Spinal cord (tissue), 10 donors: ENCODE measurements around the gene CNDP2. TPM values are rescaled to one million over a fixed set of nuclear protein-coding genes. Genes with fewer than 3 reads are reported as not detected.
"Not testable (repeated sequence)": the region's sequence is repeated elsewhere in the genome, so short reads cannot be mapped to it uniquely, and the experiment has no call there.

Experiments
- DNase-seq, 6 donors: peaks; one replicate each; pipeline versions ENCODE4 v3.0.0 to v3.0.0-alpha.2; 2013 to 2015; ENCODE audit warnings: low spot score in 6 of 6, low read depth in 4 of 6
- H3K27ac ChIP-seq: one replicate; pipeline ENCODE4 v1.5.1; 2013; ENCODE audit warnings: low read depth, low read length, control low read depth
- H3K27me3 ChIP-seq: one replicate; pipeline ENCODE4 v1.6.1; 2013; ENCODE audit warnings: low read length; ENCODE audit not compliant: control insufficient read depth, insufficient read depth
- H3K36me3 ChIP-seq: one replicate; pipeline ENCODE4 v1.6.1; 2013; ENCODE audit warnings: low read length; ENCODE audit not compliant: control insufficient read depth, insufficient read depth
- H3K4me1 ChIP-seq: one replicate; pipeline ENCODE4 v1.6.1; 2013; ENCODE audit warnings: low read length; ENCODE audit not compliant: control insufficient read depth, insufficient read depth
- H3K4me3 ChIP-seq: one replicate; pipeline ENCODE4 v1.5.1; 2013; ENCODE audit warnings: low read depth, low read length, control low read depth
- H3K9me3 ChIP-seq: one replicate; pipeline ENCODE4 v1.6.1; 2013; ENCODE audit warnings: low read length; ENCODE audit not compliant: control insufficient read depth, insufficient read depth
- WGBS: methylation state at CpG from one replicate; pipeline ENCODE4 v1.1.5; 2013; ENCODE audit warnings: missing lambda C conversion rate; ENCODE audit not compliant: insufficient coverage; 5-methylcytosine and 5-hydroxymethylcytosine counted together
- polyA plus RNA-seq, 2 donors: library from polyadenylated mRNA; unstranded; fragments of 120-200 nt; gene quantifications; one replicate each; pipeline ENCODE4 v1.2.1, GENCODE V29; 2013; ENCODE audit not compliant: insufficient read length in 2 of 2
- total RNA-seq, 2 donors: library from RNA; depleted of rRNA in 1 of 2; stranded (reverse); fragments of 120-200 nt in 1 of 2; fragments of >200 nt in 1 of 2; gene quantifications; one replicate each; pipeline versions ENCODE4 v1.2.3 to v1.2.4, GENCODE V29; 2013 to 2014
- donor health status: healthy.

CNDP2 gene
- total and polyA plus RNA-seq, 4 donors, result 66.4 to 135 (median 98.4) TPM

DNA sequence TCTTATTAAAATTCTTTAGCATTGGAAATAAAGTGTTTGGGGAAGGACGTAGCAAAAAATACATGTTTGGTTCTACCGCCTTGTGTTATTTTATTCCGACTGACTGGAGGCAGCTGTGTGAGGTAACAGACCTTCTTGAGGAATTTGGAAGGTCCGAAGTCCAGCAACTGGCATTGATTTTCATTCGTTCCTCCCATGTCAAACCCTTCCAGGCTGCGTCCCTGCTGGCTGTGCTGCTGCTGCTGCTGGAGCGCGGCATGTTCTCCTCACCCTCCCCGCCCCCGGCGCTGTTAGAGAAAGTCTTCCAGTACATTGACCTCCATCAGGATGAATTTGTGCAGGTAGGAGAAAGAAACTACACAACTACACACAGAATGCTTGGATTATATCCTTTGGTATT, 60.0 kb downstream of the CNDP2 start:
- DNase-seq, result no peak
- H3K36me3 ChIP-seq, result no peaks in the 10 kb centered on the region
- H3K4me1 ChIP-seq, result no peaks in the 10 kb centered on the region
- H3K27ac ChIP-seq, result no peak overlapping the region
- no peak overlapping the region for H3K4me3 ChIP-seq
- 92% methylated on average over 5 of the region's 11 CpGs for WGBS
- no peaks in the 10 kb centered on the region for H3K9me3 ChIP-seq
- no peaks in the 10 kb centered on the region for H3K27me3 ChIP-seq

DNA sequence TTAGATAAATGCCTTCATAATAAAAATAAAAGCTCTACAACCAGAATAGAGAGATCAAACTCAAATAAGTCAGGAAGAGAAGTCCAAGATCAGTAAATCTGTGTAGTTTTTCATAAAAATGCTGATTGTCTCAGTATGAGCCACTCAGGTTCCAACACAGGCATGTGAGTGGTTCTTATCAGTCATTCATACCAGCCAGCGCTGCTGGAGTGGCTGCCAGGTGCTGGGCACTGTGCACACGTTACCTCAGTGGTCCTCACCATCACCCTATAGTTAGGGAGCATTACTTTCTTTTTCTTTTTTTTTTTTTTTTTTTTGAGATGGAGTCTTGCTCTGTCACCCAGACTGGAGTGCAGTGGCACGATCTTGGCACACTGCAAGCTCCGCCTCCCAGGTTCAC, 61.9 kb downstream of the CNDP2 start:
- H3K36me3 ChIP-seq, result no peaks in the 10 kb centered on the region
- no peak overlapping the region for H3K4me3 ChIP-seq
- no CpG with 5 or more reads among the region's 4 CpGs for WGBS
- no peak overlapping the region for H3K27ac ChIP-seq
- no peaks in the 10 kb centered on the region for H3K9me3 ChIP-seq
- no peaks in the 10 kb centered on the region for H3K27me3 ChIP-seq
- DNase-seq, result no peak
- no peaks in the 10 kb centered on the region for H3K4me1 ChIP-seq

DNA sequence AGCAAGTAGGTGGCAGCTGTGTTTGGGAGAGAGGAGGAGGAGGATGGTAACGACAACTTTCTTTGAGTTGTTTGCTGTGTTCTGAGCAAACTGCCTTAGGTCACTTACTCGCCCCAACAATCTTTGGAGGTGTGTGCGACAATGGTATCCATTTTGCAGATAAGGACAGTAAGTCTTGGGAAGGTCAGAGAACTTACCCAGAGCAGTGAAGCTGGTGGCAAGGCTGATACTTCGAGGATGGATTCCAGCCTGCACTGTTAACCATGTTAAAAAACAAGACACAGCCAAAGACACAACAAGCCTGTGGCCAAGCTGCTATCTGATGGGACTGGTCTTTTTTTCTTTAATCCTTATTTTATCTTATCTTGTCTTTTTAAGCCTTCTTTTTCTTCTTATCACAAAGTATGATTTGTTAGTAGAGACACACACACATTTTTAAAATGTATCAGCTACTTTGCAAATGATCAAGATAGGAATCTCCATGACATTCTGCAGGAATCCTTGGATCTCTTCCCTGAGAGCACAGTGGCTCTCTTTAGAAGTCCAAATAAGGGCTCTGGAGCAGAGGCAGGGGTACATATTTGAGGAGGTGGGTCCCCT, 66.1 kb downstream of the CNDP2 start:
- 71% methylated on average over 3 of the region's 4 CpGs for WGBS
- Histone ChIP-seq H3K36me3 (no peaks in the 10 kb centered on the region), H3K9me3 (peaks cover 3% of the 10 kb centered on the region), H3K27ac (no peak overlapping the region), H3K4me3 (no peak overlapping the region), H3K27me3 (no peaks in the 10 kb centered on the region), H3K4me1 (no peaks in the 10 kb centered on the region)
- DNase-seq, result no peak

DNA sequence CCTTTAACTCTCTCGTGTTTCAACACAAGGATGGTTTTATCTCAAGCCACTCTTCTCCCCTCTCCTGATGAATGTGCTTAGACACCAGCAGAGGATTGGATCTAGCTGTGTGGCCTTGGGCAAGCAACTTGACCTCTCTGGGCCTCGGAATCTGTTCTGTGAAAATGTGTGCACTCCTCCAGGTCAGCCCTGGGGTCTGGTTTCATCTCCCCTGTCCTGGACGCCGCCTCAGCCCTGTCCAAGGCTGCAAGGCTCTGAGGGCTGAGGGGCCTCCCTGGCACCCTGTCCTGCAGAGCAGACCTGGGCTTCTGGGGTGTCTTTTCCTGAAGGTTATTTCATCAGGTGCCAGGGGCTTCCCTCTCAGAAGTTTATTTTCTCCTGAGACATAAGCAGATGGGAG, 66.6 kb downstream of the CNDP2 start:
- DNase-seq, result no peak
- Histone ChIP-seq H3K4me3 (no peak overlapping the region), H3K9me3 (peaks cover 3% of the 10 kb centered on the region), H3K4me1 (no peaks in the 10 kb centered on the region), H3K27me3 (no peaks in the 10 kb centered on the region), H3K27ac (no peak overlapping the region), H3K36me3 (no peaks in the 10 kb centered on the region)
- WGBS, result 96% methylated on average over 3 of the region's 4 CpGs

DNA sequence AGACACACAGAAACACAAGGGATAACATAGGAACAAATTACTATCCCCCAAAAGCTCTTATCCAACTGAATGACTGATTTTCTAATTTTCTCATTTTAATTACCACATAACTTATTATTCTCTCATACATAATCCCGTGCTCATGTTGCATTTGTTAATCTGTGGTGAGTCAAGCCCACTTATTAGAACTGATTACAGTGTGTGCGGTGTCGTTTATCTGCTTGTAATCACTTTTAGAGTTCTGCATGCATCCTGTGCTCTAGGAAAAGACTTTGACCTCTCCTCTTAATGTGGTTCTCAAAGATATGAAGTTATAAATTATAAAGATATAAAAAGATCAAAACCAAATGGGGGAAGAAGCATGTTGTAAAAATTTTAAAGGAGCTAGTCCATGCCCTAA, 67.8 kb downstream of the CNDP2 start:
- peaks cover 3% of the 10 kb centered on the region for H3K9me3 ChIP-seq
- WGBS, result no CpG with 5 or more reads among the region's 3 CpGs
- peak in 1 of 6 donors; percentile 8 for DNase-seq
- no peak overlapping the region for H3K4me3 ChIP-seq
- no peak overlapping the region for H3K27ac ChIP-seq
- H3K27me3 ChIP-seq, result no peaks in the 10 kb centered on the region
- H3K36me3 ChIP-seq, result no peaks in the 10 kb centered on the region
- no peaks in the 10 kb centered on the region for H3K4me1 ChIP-seq

GRCh38 chr18:74565164-74565563, 69.0 kb downstream of the CNDP2 start:
- not testable (repeated sequence) for H3K4me3 ChIP-seq, H3K27me3 ChIP-seq, H3K36me3 ChIP-seq, DNase-seq, H3K9me3 ChIP-seq, H3K27ac ChIP-seq, H3K4me1 ChIP-seq
- no CpG with 5 or more reads among the region's 1 CpG for WGBS

- not testable (repeated sequence) for H3K4me3 ChIP-seq, H3K27ac ChIP-seq, H3K36me3 ChIP-seq, DNase-seq, H3K4me1 ChIP-seq, H3K27me3 ChIP-seq, H3K9me3 ChIP-seq
- WGBS, result 64% methylated on average over 2 of the region's 3 CpGs
Observed at GRCh38 chr18:74565993-74566392, 69.8 kb downstream of the CNDP2 start.

DNA sequence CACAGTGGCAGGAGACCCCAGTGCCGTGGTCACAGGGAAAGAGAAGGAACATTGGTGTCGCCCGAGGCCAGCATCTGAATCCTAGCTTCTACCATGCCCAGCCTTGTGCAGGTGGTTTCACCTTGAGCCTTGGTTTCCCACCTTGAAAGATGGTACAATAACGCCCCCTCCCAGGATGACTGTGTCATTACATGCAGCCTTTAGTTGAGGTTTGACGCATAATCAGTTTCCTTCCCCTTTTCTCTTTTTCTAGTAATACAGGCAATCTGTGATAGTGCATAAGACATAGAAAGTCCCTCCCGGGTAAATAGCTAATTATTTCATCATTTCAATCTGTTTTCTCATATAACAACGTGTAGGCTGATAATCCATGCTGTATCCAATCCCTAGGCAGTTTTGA, 71.7 kb downstream of the CNDP2 start:
- 87% methylated on average over 3 of the region's 7 CpGs for whole genome bisulfite sequencing
- Histone ChIP-seq H3K36me3 (no peaks in the 10 kb centered on the region), H3K4me3 (no peak overlapping the region), H3K4me1 (no peaks in the 10 kb centered on the region), H3K27me3 (no peaks in the 10 kb centered on the region), H3K27ac (no peak overlapping the region), H3K9me3 (peaks cover 3% of the 10 kb centered on the region)
- no peak for DNase-seq

GRCh38 chr18:74569401-74569800, 73.2 kb downstream of the CNDP2 start:
- Histone ChIP-seq H3K27ac (no peak overlapping the region), H3K4me1 (no peaks in the 10 kb centered on the region), H3K27me3 (no peaks in the 10 kb centered on the region), H3K9me3 (peaks cover 3% of the 10 kb centered on the region), H3K4me3 (no peak overlapping the region), H3K36me3 (no peaks in the 10 kb centered on the region)
- WGBS, result 93% methylated on average over 3 of the region's 4 CpGs
- no peak for DNase-seq

DNA sequence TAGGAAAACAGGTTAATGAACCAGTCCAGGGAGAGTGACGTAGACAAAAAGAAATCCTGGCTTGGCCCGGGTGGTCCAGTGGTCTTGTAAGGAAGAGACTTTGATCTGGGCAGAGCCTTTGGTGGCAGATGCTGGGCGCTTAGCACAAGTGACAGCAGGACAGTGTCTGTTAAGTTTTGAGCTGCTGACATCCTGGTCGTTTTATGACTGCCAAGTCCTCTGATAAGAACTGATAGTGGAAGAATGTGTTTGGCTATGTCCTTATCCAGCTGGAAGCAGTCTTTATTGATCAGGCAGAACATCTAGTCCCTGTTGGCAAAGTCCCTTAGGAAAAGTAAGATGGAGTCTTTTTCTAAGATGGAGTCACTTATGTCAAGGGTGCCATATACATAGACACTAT, 74.1 kb downstream of the CNDP2 start:
- 92% methylated on average over 4 of the region's 4 CpGs for WGBS
- Histone ChIP-seq H3K9me3 (peaks cover 3% of the 10 kb centered on the region), H3K36me3 (no peaks in the 10 kb centered on the region), H3K27ac (no peak overlapping the region), H3K27me3 (no peaks in the 10 kb centered on the region), H3K4me3 (no peak overlapping the region), H3K4me1 (no peaks in the 10 kb centered on the region)
- DNase-seq, result no peak
